ENCODE measurements around the gene ZFHX3.

The ZFHX3 gene

GRCh38 chr16:72876221-72876620 is 171.7 kb downstream of the ZFHX3 start:
- H2AFZ ChIP-seq (ENCODE audit: low read depth, low read length): no peak overlapping the region
- H3K9ac ChIP-seq (ENCODE audit: low read length): no peak overlapping the region
- no peak overlapping the region for H3K27ac ChIP-seq (ENCODE audit: low read length)
- no peak overlapping the region for H3K4me3 ChIP-seq (ENCODE audit: low read length)
- no peaks in the 10 kb centered on the region for H3K36me3 ChIP-seq (replicated peaks; ENCODE audit: low read depth, low read length)
- no peaks in the 10 kb centered on the region for H3K4me1 ChIP-seq (ENCODE audit: low read length)
- H3K27me3 ChIP-seq (ENCODE audit: low read depth, low read length): no peaks in the 10 kb centered on the region
- no peak overlapping the region for H3K4me2 ChIP-seq (ENCODE audit: low read length)
- H4K20me1 ChIP-seq (ENCODE audit: insufficient read depth, low read length): no peaks in the 10 kb centered on the region
- no peaks in the 10 kb centered on the region for H3K9me3 ChIP-seq (ENCODE audit: insufficient read depth, low read length)
- H3K79me2 ChIP-seq (ENCODE audit: low read length): no peaks in the 10 kb centered on the region
- no peak for TF ChIP-seq EZH2phosphoT487 (IDR thresholded peaks at IDR 0.05; ENCODE audit: low read depth)
- no peak for TF ChIP-seq CTCF (IDR thresholded peaks at IDR 0.05; ENCODE audit: low read depth, low read length)

GRCh38 chr16:72875291-72876031 is 172.5 kb downstream of the ZFHX3 start:
- Histone ChIP-seq H3K9me3 (ENCODE audit: insufficient read depth, low read length) (no peaks in the 10 kb centered on the region), H3K79me2 (ENCODE audit: low read length) (no peaks in the 10 kb centered on the region), H3K27me3 (ENCODE audit: low read depth, low read length) (no peaks in the 10 kb centered on the region), H3K36me3 (replicated peaks; ENCODE audit: low read depth, low read length) (no peaks in the 10 kb centered on the region), H3K27ac (ENCODE audit: low read length) (no peak overlapping the region), H4K20me1 (ENCODE audit: insufficient read depth, low read length) (no peaks in the 10 kb centered on the region), H3K4me2 (ENCODE audit: low read length) (no peak overlapping the region), H2AFZ (ENCODE audit: low read depth, low read length) (no peak overlapping the region), H3K9ac (ENCODE audit: low read length) (no peak overlapping the region), H3K4me1 (ENCODE audit: low read length) (no peaks in the 10 kb centered on the region), H3K4me3 (ENCODE audit: low read length) (no peak overlapping the region)
- TF ChIP-seq EZH2phosphoT487 (IDR thresholded peaks at IDR 0.05; ENCODE audit: low read depth) (no peak), CTCF (IDR thresholded peaks at IDR 0.05; ENCODE audit: low read depth, low read length) (no peak)

GRCh38 chr16:72873853-72874252 is 174.1 kb downstream of the ZFHX3 start:
- no peaks in the 10 kb centered on the region for H4K20me1 ChIP-seq (ENCODE audit: insufficient read depth, low read length)
- H3K4me2 ChIP-seq (ENCODE audit: low read length): no peak overlapping the region
- no peak overlapping the region for H2AFZ ChIP-seq (ENCODE audit: low read depth, low read length)
- no peaks in the 10 kb centered on the region for H3K36me3 ChIP-seq (replicated peaks; ENCODE audit: low read depth, low read length)
- TF ChIP-seq EZH2phosphoT487 (IDR thresholded peaks at IDR 0.05; ENCODE audit: low read depth) (no peak), CTCF (IDR thresholded peaks at IDR 0.05; ENCODE audit: low read depth, low read length) (no peak)
- no peaks in the 10 kb centered on the region for H3K79me2 ChIP-seq (ENCODE audit: low read length)
- H3K27me3 ChIP-seq (ENCODE audit: low read depth, low read length): no peaks in the 10 kb centered on the region
- H3K27ac ChIP-seq (ENCODE audit: low read length): no peak overlapping the region
- no peak overlapping the region for H3K9ac ChIP-seq (ENCODE audit: low read length)
- no peaks in the 10 kb centered on the region for H3K9me3 ChIP-seq (ENCODE audit: insufficient read depth, low read length)
- no peak overlapping the region for H3K4me3 ChIP-seq (ENCODE audit: low read length)
- H3K4me1 ChIP-seq (ENCODE audit: low read length): no peaks in the 10 kb centered on the region

- TF ChIP-seq CTCF (IDR thresholded peaks at IDR 0.05; ENCODE audit: low read depth, low read length) (no peak), EZH2phosphoT487 (IDR thresholded peaks at IDR 0.05; ENCODE audit: low read depth) (no peak)
- no peaks in the 10 kb centered on the region for H3K27me3 ChIP-seq (ENCODE audit: low read depth, low read length)
- no peak overlapping the region for H3K4me3 ChIP-seq (ENCODE audit: low read length)
- H3K4me1 ChIP-seq (ENCODE audit: low read length): no peaks in the 10 kb centered on the region
- no peak overlapping the region for H3K9ac ChIP-seq (ENCODE audit: low read length)
- no peak overlapping the region for H2AFZ ChIP-seq (ENCODE audit: low read depth, low read length)
- H4K20me1 ChIP-seq (ENCODE audit: insufficient read depth, low read length): no peaks in the 10 kb centered on the region
- H3K36me3 ChIP-seq (replicated peaks; ENCODE audit: low read depth, low read length): no peaks in the 10 kb centered on the region
- no peaks in the 10 kb centered on the region for H3K79me2 ChIP-seq (ENCODE audit: low read length)
- no peak overlapping the region for H3K27ac ChIP-seq (ENCODE audit: low read length)
- no peak overlapping the region for H3K4me2 ChIP-seq (ENCODE audit: low read length)
- no peaks in the 10 kb centered on the region for H3K9me3 ChIP-seq (ENCODE audit: insufficient read depth, low read length)
These were observed 174.9 kb downstream of the ZFHX3 start for GRCh38 chr16:72873044-72873443.
